OCI-LY1 (cell line): ENCODE data around the gene DHFR2.

ENCODE experiments used
- H2AFZ ChIP-seq: fragments of 200-600 bp; sonication (generic), shearing (Covaris generic); 2 replicates; pipeline ENCODE4 v1.6.0; 2014; ENCODE audit warnings: antibody characterized with exemption, mild to moderate bottlenecking, low read length
- H3F3A ChIP-seq: fragments of 200-600 bp; sonication (generic), shearing (Covaris generic); 2 replicates; pipeline ENCODE4 v1.6.0; 2014; ENCODE audit warnings: mild to moderate bottlenecking, antibody characterized with exemption, low read length, moderate library complexity; ENCODE audit not compliant: insufficient read depth
- H3K27ac ChIP-seq: fragments of 200-600 bp; sonication (generic); 2 replicates; pipeline ENCODE4 v1.5.1; 2014; ENCODE audit warnings: low read length, mixed run types, mild to moderate bottlenecking, low read depth; ENCODE audit not compliant: poor library complexity, severe bottlenecking
- H3K27me3 ChIP-seq: fragments of 200-600 bp; sonication (generic); 2 replicates; pipeline ENCODE4 v1.6.0; 2014; ENCODE audit warnings: antibody characterized with exemption, mild to moderate bottlenecking, low read length, moderate library complexity; ENCODE audit not compliant: insufficient read depth
- H3K36me3 ChIP-seq: fragments of 200-600 bp; sonication (generic); 2 replicates; pipeline ENCODE4 v1.6.1; 2014; ENCODE audit warnings: mild to moderate bottlenecking, antibody characterized with exemption, low read length, moderate library complexity, mixed read lengths; ENCODE audit not compliant: insufficient read depth
- H3K4me1 ChIP-seq: fragments of 200-600 bp; sonication (generic); 2 replicates; pipeline ENCODE4 v1.5.1; 2014; ENCODE audit warnings: mild to moderate bottlenecking, low read length, moderate library complexity; ENCODE audit not compliant: insufficient read depth, severe bottlenecking
- H3K4me2 ChIP-seq: fragments of 200-600 bp; sonication (generic), shearing (Covaris generic); 2 replicates; pipeline ENCODE4 v1.6.1; 2014; ENCODE audit warnings: low read length
- H3K4me3 ChIP-seq: fragments of 200-600 bp; sonication (generic); 2 replicates; pipeline ENCODE4 v1.5.1; 2014; ENCODE audit warnings: low read length, low read depth, mild to moderate bottlenecking, mixed read lengths; ENCODE audit not compliant: poor library complexity, severe bottlenecking
- H3K79me2 ChIP-seq: fragments of 200-600 bp; shearing (Covaris generic); 2 replicates; pipeline ENCODE4 v1.6.1; 2016; ENCODE audit warnings: mixed run types, low read length, mixed read lengths; ENCODE audit not compliant: insufficient read depth
- H3K9ac ChIP-seq: fragments of 200-600 bp; sonication (generic), shearing (Covaris generic); 2 replicates; pipeline ENCODE4 v1.6.1; 2014; ENCODE audit warnings: mild to moderate bottlenecking, low read length, mixed read lengths
- H3K9me2 ChIP-seq: fragments of 200-600 bp; sonication (generic), shearing (Covaris generic); 2 replicates; pipeline ENCODE4 v1.6.1; 2014; ENCODE audit warnings: low read depth, mild to moderate bottlenecking, low read length, mixed read lengths
- H3K9me3 ChIP-seq: fragments of 200-600 bp; shearing (Covaris generic); 2 replicates; pipeline ENCODE4 v1.6.1; 2014; ENCODE audit warnings: low read length, mixed read lengths
- H4K20me1 ChIP-seq: fragments of 200-600 bp; sonication (generic), shearing (Covaris generic); 2 replicates; pipeline ENCODE4 v1.6.0; 2016; ENCODE audit warnings: mild to moderate bottlenecking, low read length; ENCODE audit not compliant: insufficient read depth
- EZH2 ChIP-seq: fragments of 200-600 bp; sonication (generic), shearing (Covaris generic); IDR thresholded peaks from 2 replicates; pipeline ENCODE4 v1.8.0; 2017; ENCODE audit warnings: borderline replicate concordance, mixed run types, mild to moderate bottlenecking, antibody characterized with exemption, low read length, moderate library complexity, mixed read lengths
- TF ChIP-seq, protein P1 (sequence below): fragments of 200-600 bp; sonication (generic), shearing (Covaris generic); IDR thresholded peaks from 2 replicates; pipeline ENCODE4 v1.5.1; 2017; ENCODE audit warnings: mild to moderate bottlenecking, antibody characterized with exemption, low read length, moderate library complexity, mixed read lengths

The DHFR2 gene

GRCh38 chr3:94043285-94043684 is 19.4 kb downstream of the DHFR2 start:
- H3K4me3 ChIP-seq = no peak overlapping the region
- no peak overlapping the region for H2AFZ ChIP-seq
- no peak overlapping the region for H3K27ac ChIP-seq
- TF ChIP-seq EZH2 = no peak
- TF ChIP-seq, protein P1, sequence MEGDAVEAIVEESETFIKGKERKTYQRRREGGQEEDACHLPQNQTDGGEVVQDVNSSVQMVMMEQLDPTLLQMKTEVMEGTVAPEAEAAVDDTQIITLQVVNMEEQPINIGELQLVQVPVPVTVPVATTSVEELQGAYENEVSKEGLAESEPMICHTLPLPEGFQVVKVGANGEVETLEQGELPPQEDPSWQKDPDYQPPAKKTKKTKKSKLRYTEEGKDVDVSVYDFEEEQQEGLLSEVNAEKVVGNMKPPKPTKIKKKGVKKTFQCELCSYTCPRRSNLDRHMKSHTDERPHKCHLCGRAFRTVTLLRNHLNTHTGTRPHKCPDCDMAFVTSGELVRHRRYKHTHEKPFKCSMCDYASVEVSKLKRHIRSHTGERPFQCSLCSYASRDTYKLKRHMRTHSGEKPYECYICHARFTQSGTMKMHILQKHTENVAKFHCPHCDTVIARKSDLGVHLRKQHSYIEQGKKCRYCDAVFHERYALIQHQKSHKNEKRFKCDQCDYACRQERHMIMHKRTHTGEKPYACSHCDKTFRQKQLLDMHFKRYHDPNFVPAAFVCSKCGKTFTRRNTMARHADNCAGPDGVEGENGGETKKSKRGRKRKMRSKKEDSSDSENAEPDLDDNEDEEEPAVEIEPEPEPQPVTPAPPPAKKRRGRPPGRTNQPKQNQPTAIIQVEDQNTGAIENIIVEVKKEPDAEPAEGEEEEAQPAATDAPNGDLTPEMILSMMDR = no peak
- H3K4me1 ChIP-seq = no peaks in the 10 kb centered on the region
- H3K9me3 ChIP-seq = no peaks in the 10 kb centered on the region
- H3K79me2 ChIP-seq = no peaks in the 10 kb centered on the region
- no peaks in the 10 kb centered on the region for H3K9me2 ChIP-seq
- no peaks in the 10 kb centered on the region for H3K27me3 ChIP-seq
- H3K9ac ChIP-seq = no peak overlapping the region
- H4K20me1 ChIP-seq = no peaks in the 10 kb centered on the region
- H3K4me2 ChIP-seq = no peak overlapping the region
- H3F3A ChIP-seq = no peaks in the 10 kb centered on the region
- peaks cover 7% of the 10 kb centered on the region; the same call in 1 of the 2 replicates for H3K36me3 ChIP-seq

- no peak for TF ChIP-seq EZH2
- TF ChIP-seq, protein P1 = peak; percentile 51
Observed at GRCh38 chr3:94036909-94037507, 25.7 kb downstream of the DHFR2 start.

GRCh38 chr3:94028093-94028837 is 34.5 kb downstream of the DHFR2 start, which contains the start of gene STX19:
TSS of gene STX19 (minus strand) at chr3:94028597. CDS start at chr3:94015269, 13,328 bp downstream.
- Histone ChIP-seq H2AFZ (no peak within 1 kb of the TSS), H3K27ac (no peak within 1 kb of the TSS), H3K9ac (no peak within 1 kb of the TSS), H4K20me1 (no peaks in the 10 kb centered on the region), H3K4me3 (no peak within 1 kb of the TSS), H3K9me2 (no peaks in the 10 kb centered on the region), H3K9me3 (no peaks in the 10 kb centered on the region), H3K4me2 (no peak within 1 kb of the TSS), H3K36me3 (no peaks in the 10 kb centered on the region), H3F3A (no peaks in the 10 kb centered on the region), H3K79me2 (no peaks in the 10 kb centered on the region), H3K27me3 (no peaks in the 10 kb centered on the region), H3K4me1 (no peaks in the 10 kb centered on the region)
- TF ChIP-seq, protein P1 = no peak
- TF ChIP-seq EZH2 = no peak

More at GRCh38 chr3:94036909-94037507, 25.7 kb downstream of the DHFR2 start:
- Histone ChIP-seq H3K4me3 (no peak overlapping the region), H3K9ac (no peak overlapping the region), H3K27me3 (no peaks in the 10 kb centered on the region), H3K36me3 (no peaks in the 10 kb centered on the region), H3K4me1 (no peaks in the 10 kb centered on the region), H3F3A (no peaks in the 10 kb centered on the region), H3K79me2 (no peaks in the 10 kb centered on the region), H4K20me1 (no peaks in the 10 kb centered on the region), H3K9me2 (no peaks in the 10 kb centered on the region), H3K9me3 (no peaks in the 10 kb centered on the region), H3K4me2 (no peak overlapping the region), H2AFZ (no peak overlapping the region), H3K27ac (no peak overlapping the region)
